ENCODE results near the gene LYZ.

- TF ChIP-seq, protein P1, sequence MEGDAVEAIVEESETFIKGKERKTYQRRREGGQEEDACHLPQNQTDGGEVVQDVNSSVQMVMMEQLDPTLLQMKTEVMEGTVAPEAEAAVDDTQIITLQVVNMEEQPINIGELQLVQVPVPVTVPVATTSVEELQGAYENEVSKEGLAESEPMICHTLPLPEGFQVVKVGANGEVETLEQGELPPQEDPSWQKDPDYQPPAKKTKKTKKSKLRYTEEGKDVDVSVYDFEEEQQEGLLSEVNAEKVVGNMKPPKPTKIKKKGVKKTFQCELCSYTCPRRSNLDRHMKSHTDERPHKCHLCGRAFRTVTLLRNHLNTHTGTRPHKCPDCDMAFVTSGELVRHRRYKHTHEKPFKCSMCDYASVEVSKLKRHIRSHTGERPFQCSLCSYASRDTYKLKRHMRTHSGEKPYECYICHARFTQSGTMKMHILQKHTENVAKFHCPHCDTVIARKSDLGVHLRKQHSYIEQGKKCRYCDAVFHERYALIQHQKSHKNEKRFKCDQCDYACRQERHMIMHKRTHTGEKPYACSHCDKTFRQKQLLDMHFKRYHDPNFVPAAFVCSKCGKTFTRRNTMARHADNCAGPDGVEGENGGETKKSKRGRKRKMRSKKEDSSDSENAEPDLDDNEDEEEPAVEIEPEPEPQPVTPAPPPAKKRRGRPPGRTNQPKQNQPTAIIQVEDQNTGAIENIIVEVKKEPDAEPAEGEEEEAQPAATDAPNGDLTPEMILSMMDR (IDR thresholded peaks at IDR 0.05): no peak
- TF ChIP-seq POLR2A (IDR thresholded peaks at IDR 0.05): no peak
- TF ChIP-seq POLR2AphosphoS5 (IDR thresholded peaks at IDR 0.05): no peak
Measured at GRCh38 chr12:69352904-69353303, 4.7 kb downstream of the LYZ start.
